B cell (primary cell): ENCODE measurements around the gene RPL10A.

Experiments
- EZH2 ChIP-seq: IDR thresholded peaks from 2 replicates; pipeline ENCODE4 v1.6.1; 2012; ENCODE audit warnings: borderline replicate concordance, low read depth, mild to moderate bottlenecking, moderate library complexity, low read length; ENCODE audit not compliant: insufficient read depth, poor library complexity, severe bottlenecking
- TF ChIP-seq, protein P1 (sequence below): fragments of 200-600 bp; IDR thresholded peaks from one replicate; pipeline ENCODE4 v1.8.0; 2022; ENCODE audit warnings: antibody characterized with exemption, mild to moderate bottlenecking

DNA sequence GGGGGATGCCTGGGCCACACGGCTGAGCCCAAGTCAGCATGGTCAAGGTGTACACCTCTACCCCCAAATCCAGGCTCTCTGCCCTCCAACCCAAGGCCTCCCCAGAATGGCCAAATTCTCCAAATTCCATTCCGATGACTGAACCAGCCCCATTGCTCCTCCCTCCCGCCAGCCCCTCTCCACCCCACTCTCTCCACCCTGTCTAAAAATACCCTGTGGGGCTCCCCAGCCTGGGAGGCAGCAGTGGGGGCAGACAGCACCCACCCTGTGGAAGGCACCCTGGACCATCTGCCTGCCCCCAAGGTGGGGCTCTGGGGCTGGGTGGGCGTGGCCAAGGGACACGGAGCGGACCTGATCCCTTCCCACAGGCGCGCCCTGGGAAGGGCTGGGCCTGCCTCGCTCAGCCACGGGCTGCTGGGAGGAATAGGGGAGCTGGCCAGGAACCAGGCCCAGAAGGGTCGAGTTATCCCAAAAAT lies 17.2 kb downstream of the RPL10A start:
- no peak for TF ChIP-seq EZH2
- TF ChIP-seq, protein P1, sequence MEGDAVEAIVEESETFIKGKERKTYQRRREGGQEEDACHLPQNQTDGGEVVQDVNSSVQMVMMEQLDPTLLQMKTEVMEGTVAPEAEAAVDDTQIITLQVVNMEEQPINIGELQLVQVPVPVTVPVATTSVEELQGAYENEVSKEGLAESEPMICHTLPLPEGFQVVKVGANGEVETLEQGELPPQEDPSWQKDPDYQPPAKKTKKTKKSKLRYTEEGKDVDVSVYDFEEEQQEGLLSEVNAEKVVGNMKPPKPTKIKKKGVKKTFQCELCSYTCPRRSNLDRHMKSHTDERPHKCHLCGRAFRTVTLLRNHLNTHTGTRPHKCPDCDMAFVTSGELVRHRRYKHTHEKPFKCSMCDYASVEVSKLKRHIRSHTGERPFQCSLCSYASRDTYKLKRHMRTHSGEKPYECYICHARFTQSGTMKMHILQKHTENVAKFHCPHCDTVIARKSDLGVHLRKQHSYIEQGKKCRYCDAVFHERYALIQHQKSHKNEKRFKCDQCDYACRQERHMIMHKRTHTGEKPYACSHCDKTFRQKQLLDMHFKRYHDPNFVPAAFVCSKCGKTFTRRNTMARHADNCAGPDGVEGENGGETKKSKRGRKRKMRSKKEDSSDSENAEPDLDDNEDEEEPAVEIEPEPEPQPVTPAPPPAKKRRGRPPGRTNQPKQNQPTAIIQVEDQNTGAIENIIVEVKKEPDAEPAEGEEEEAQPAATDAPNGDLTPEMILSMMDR = no peak
